H1 (cell line): ENCODE measurements around the gene UPK1B. TPM values are rescaled to one million over a fixed set of nuclear protein-coding genes. Genes with fewer than 3 reads are reported as not detected.

Source experiments
- CTCF ChIA-PET: fragments of 300-600 bp; sonication (Branson Sonifier 250); formaldehyde crosslinking; loops from one replicate; lab custom pipeline; 2021; ENCODE audit not compliant: partially characterized antibody; lab: Charles Lee
- POLR2A ChIA-PET: fragments of 300-600 bp; sonication (Branson Sonifier 250); formaldehyde crosslinking; loops from one replicate; lab custom pipeline; 2021; ENCODE audit warnings: inconsistent platforms; ENCODE audit not compliant: partially characterized antibody; lab: Charles Lee
- DNase-seq, 2 experiments: peaks; one replicate each; pipeline versions ENCODE4 v3.0.0 to v3.0.0-alpha.2; 2010 to 2022; ENCODE audit warnings: low spot score in 2 of 2, low read depth in 1 of 2, mixed read lengths in 1 of 2
- FAIRE-seq: peaks from 2 replicates; lab custom pipeline; 2011; peaks lifted over from hg19 to GRCh38; lab: Jason Lieb, UNC
- H2AFZ ChIP-seq: 2 replicates; pipeline ENCODE4 v1.8.1; 2012; ENCODE audit warnings: low read length, inconsistent platforms
- H2AK5ac ChIP-seq: 2 replicates; pipeline ENCODE4 v1.6.1; 2013; ENCODE audit warnings: low read depth, low read length
- H2BK120ac ChIP-seq: replicated peaks from 2 replicates; pipeline ENCODE3; 2013; ENCODE audit warnings: low read depth, low read length, inconsistent platforms
- H2BK12ac ChIP-seq: 2 replicates; pipeline ENCODE4 v1.6.1; 2013; ENCODE audit warnings: low read depth, low read length
- H2BK15ac ChIP-seq: 2 replicates; pipeline ENCODE4 v1.6.1; 2013; ENCODE audit warnings: low read length
- H2BK20ac ChIP-seq: 2 replicates; pipeline ENCODE4 v1.6.1; 2013; ENCODE audit warnings: low read length
- H2BK5ac ChIP-seq: 2 replicates; pipeline ENCODE4 v1.6.1; 2013; ENCODE audit warnings: low read depth, low read length
- H3K14ac ChIP-seq: 2 replicates; pipeline ENCODE4 v1.6.1; 2013; ENCODE audit warnings: inconsistent platforms; ENCODE audit not compliant: insufficient read length
- H3K18ac ChIP-seq: 2 replicates; pipeline ENCODE4 v1.6.1; 2013; ENCODE audit warnings: low read length; ENCODE audit errors: extremely low read depth
- H3K23ac ChIP-seq: 2 replicates; pipeline ENCODE4 v1.6.1; 2013; ENCODE audit warnings: inconsistent platforms; ENCODE audit not compliant: insufficient read length
- H3K23me2 ChIP-seq: 2 replicates; pipeline ENCODE4 v1.6.1; 2013; ENCODE audit warnings: low read depth, low read length
- H3K27ac ChIP-seq: 2 replicates; pipeline ENCODE4 v1.6.1; 2011; ENCODE audit warnings: low read depth, low read length, inconsistent platforms
- H3K27me3 ChIP-seq, 4 experiments: replicated peaks in 1 of 4; 1 replicate in 1 of 4; 2 replicates in 3 of 4; pipeline versions ENCODE4 v1.6.1 to v1.8.1; 2011 to 2013; ENCODE audit warnings: low read length in 3 of 4, mild to moderate bottlenecking in 3 of 4, inconsistent platforms in 2 of 4, mixed read lengths in 2 of 4, moderate library complexity in 1 of 4; ENCODE audit not compliant: control insufficient read depth in 3 of 4, insufficient read depth in 3 of 4; ENCODE audit errors: extremely low read depth in 1 of 4
- H3K36me3 ChIP-seq, 4 experiments: 2 replicates each; pipeline versions ENCODE4 v1.6.1 to v1.8.1; 2011 to 2013; ENCODE audit warnings: mild to moderate bottlenecking in 4 of 4, low read length in 3 of 4, moderate library complexity in 2 of 4, control low read depth in 1 of 4, inconsistent platforms in 1 of 4; ENCODE audit not compliant: insufficient read depth in 4 of 4, control insufficient read depth in 2 of 4
- H3K4ac ChIP-seq: replicated peaks from 2 replicates; pipeline ENCODE3; 2013; ENCODE audit warnings: low read length, low read depth, mixed read lengths, inconsistent platforms; ENCODE audit not compliant: insufficient read length
- H3K4me1 ChIP-seq, 4 experiments: replicated peaks in 1 of 4; 1 replicate in 1 of 4; 2 replicates in 3 of 4; pipeline versions ENCODE4 v1.6.1 to v1.8.1; 2011 to 2013; ENCODE audit warnings: low read length in 3 of 4, inconsistent platforms in 2 of 4, mixed read lengths in 1 of 4; ENCODE audit not compliant: insufficient read depth in 4 of 4, control insufficient read depth in 3 of 4
- H3K4me2 ChIP-seq, 2 experiments: 2 replicates each; pipeline versions ENCODE4 v1.6.1 to v1.8.1; 2011 to 2013; ENCODE audit warnings: low read depth in 2 of 2, low read length in 2 of 2, control low read depth in 1 of 2, inconsistent platforms in 1 of 2, mild to moderate bottlenecking in 1 of 2; ENCODE audit not compliant: insufficient read depth in 1 of 2
- H3K4me3 ChIP-seq, 4 experiments: fragments of 200-600, 300-600 bp in 1 of 4; sonication (generic), shearing (Covaris generic), sonication (Bioruptor Twin) in 1 of 4; 2 replicates each; pipeline versions ENCODE4 v1.5.1 to v1.8.1; 2011 to 2016; ENCODE audit warnings: low read length in 4 of 4, low read depth in 3 of 4, control low read depth in 2 of 4, inconsistent platforms in 2 of 4, mild to moderate bottlenecking in 2 of 4, mixed read lengths in 1 of 4, moderate library complexity in 1 of 4; ENCODE audit not compliant: insufficient read depth in 2 of 4; ENCODE audit errors: extremely low read depth in 1 of 4
- H3K56ac ChIP-seq: replicated peaks from 2 replicates; pipeline ENCODE3; 2013; ENCODE audit warnings: low read depth, mild to moderate bottlenecking, mixed read lengths, low read length, inconsistent platforms; ENCODE audit not compliant: insufficient read length
- H3K79me1 ChIP-seq: 2 replicates; pipeline ENCODE4 v1.6.1; 2013; ENCODE audit warnings: low read depth, low read length, control low read depth
- H3K79me2 ChIP-seq, 2 experiments: 2 replicates each; pipeline versions ENCODE4 v1.6.1 to v1.8.1; 2012 to 2013; ENCODE audit warnings: low read length in 2 of 2, mild to moderate bottlenecking in 2 of 2, inconsistent platforms in 1 of 2; ENCODE audit not compliant: insufficient read depth in 2 of 2, control insufficient read depth in 1 of 2
- H3K9ac ChIP-seq, 4 experiments: replicated peaks in 1 of 4; 1 replicate in 1 of 4; 2 replicates in 3 of 4; pipeline versions ENCODE4 v1.6.1 to v1.8.1; 2011 to 2013; ENCODE audit warnings: low read depth in 3 of 4, low read length in 3 of 4, control low read depth in 2 of 4, mild to moderate bottlenecking in 2 of 4, moderate library complexity in 2 of 4, inconsistent platforms in 1 of 4; ENCODE audit errors: extremely low read depth in 1 of 4
- H3K9me3 ChIP-seq, 2 experiments: 2 replicates each; pipeline versions ENCODE4 v1.6.1 to v1.8.1; 2012 to 2013; ENCODE audit warnings: mild to moderate bottlenecking in 2 of 2, moderate library complexity in 2 of 2, control low read depth in 1 of 2, inconsistent platforms in 1 of 2, low read depth in 1 of 2, low read length in 1 of 2, mixed read lengths in 1 of 2; ENCODE audit not compliant: insufficient read depth in 2 of 2
- H4K20me1 ChIP-seq, 2 experiments: replicated peaks in 1 of 2; 2 replicates each; pipeline versions ENCODE3 to v1.8.1; 2011 to 2013; ENCODE audit warnings: inconsistent platforms in 2 of 2, low read length in 2 of 2, mild to moderate bottlenecking in 1 of 2; ENCODE audit not compliant: insufficient read depth in 2 of 2, control insufficient read depth in 1 of 2
- H4K5ac ChIP-seq: 2 replicates; pipeline ENCODE4 v1.6.1; 2013; ENCODE audit warnings: low read length, low read depth, mixed read lengths, inconsistent platforms; ENCODE audit not compliant: insufficient read length
- H4K8ac ChIP-seq: 2 replicates; pipeline ENCODE4 v1.8.0; 2013; ENCODE audit warnings: mild to moderate bottlenecking, moderate library complexity, low read length, inconsistent platforms; ENCODE audit not compliant: insufficient read depth; ENCODE audit errors: extremely low read depth
- H4K91ac ChIP-seq: replicated peaks from 2 replicates; pipeline ENCODE3; 2013; ENCODE audit warnings: low read length, mixed read lengths, inconsistent platforms; ENCODE audit not compliant: insufficient read length
- ATF3 ChIP-seq: IDR thresholded peaks from 2 replicates; pipeline ENCODE4 v1.6.1; 2011; ENCODE audit warnings: low read depth, mild to moderate bottlenecking, low read length; ENCODE audit not compliant: insufficient read depth
- EP300 ChIP-seq, 2 experiments: IDR thresholded peaks; 1 replicate in 1 of 2; 2 replicates in 1 of 2; pipeline ENCODE4 v1.6.1; 2011 to 2012; ENCODE audit warnings: low read depth in 2 of 2, low read length in 2 of 2, mild to moderate bottlenecking in 2 of 2, borderline replicate concordance in 1 of 2, inconsistent platforms in 1 of 2, moderate library complexity in 1 of 2
- FOSL1 ChIP-seq: IDR thresholded peaks from 2 replicates; pipeline ENCODE4 v1.6.1; 2011; ENCODE audit warnings: mild to moderate bottlenecking, low read depth, low read length, moderate library complexity; ENCODE audit not compliant: insufficient read depth
- MAFK ChIP-seq: IDR thresholded peaks from 2 replicates; pipeline ENCODE4 v1.6.1; 2012; ENCODE audit warnings: low read depth, mild to moderate bottlenecking, improper control_type of control experiment, low read length
- POLR2A ChIP-seq, 2 experiments: IDR thresholded peaks; 1 replicate in 1 of 2; 2 replicates in 1 of 2; pipeline ENCODE4 v1.6.1; 2011; ENCODE audit warnings: low read depth in 2 of 2, low read length in 2 of 2, mild to moderate bottlenecking in 2 of 2; ENCODE audit errors: control extremely low read depth in 1 of 2
- RFX5 ChIP-seq: IDR thresholded peaks from 2 replicates; pipeline ENCODE4 v1.6.1; 2011; ENCODE audit warnings: low read depth, low read length, improper control_type of control experiment, borderline replicate concordance
- RNF2 ChIP-seq: fragments of 200-900, 300-1000 bp; sonication (generic); IDR thresholded peaks from 2 replicates; pipeline ENCODE4 v1.7.1; 2016; ENCODE audit warnings: borderline replicate concordance, low read depth, mild to moderate bottlenecking, antibody characterized with exemption, low read length; ENCODE audit not compliant: poor library complexity, severe bottlenecking; ENCODE audit errors: missing control alignments
- SIX5 ChIP-seq: IDR thresholded peaks from 2 replicates; pipeline ENCODE4 v1.6.1; 2011; ENCODE audit warnings: mild to moderate bottlenecking, low read depth, low read length
- SP1 ChIP-seq: IDR thresholded peaks from 2 replicates; pipeline ENCODE4 v1.6.1; 2011; ENCODE audit warnings: low read depth, low read length
- TAF7 ChIP-seq: optimal IDR thresholded peaks from 2 replicates; pipeline ENCODE3; 2011; ENCODE audit warnings: low read depth, mild to moderate bottlenecking, inconsistent platforms, low read length, moderate library complexity, borderline replicate concordance
- TCF12 ChIP-seq: IDR thresholded peaks from 2 replicates; pipeline ENCODE4 v1.6.1; 2011; ENCODE audit warnings: low read depth, mild to moderate bottlenecking, low read length
- YY1 ChIP-seq: IDR thresholded peaks from 2 replicates; pipeline ENCODE4 v1.6.1; 2011; ENCODE audit warnings: low read depth, mild to moderate bottlenecking, low read length
- polyA plus RNA-seq, 7 experiments: library from polyadenylated mRNA; depleted of rRNA in 3 of 7; stranded (reverse) in 5 of 7; unstranded in 2 of 7; fragments of >200 nt in 5 of 7; fragments of 200-250 nt in 2 of 7; gene quantifications; 1 replicate in 5 of 7; 2 replicates in 1 of 7; 4 replicates in 1 of 7; pipeline versions ENCODE4 v1.2.1 to v1.2.3, GENCODE V29; 2011 to 2013; ENCODE audit warnings: missing spikeins in 2 of 7, mixed read lengths in 2 of 7
- total RNA-seq: library from RNA; stranded (reverse); fragmentation: NEBNext Ultra II Directional; extraction: Animal tissue kit (Norgen Biotek cat#: 25700); gene quantifications from 2 replicates; pipeline ENCODE4 v1.2.1, GENCODE V29; 2021

Gene UPK1B
- total and polyA plus RNA-seq, 2 of the 8 experiments (the other 6 are each of a cell fraction or from before 2014, with no cell fraction given): 0.67 to 0.68 TPM

DNA sequence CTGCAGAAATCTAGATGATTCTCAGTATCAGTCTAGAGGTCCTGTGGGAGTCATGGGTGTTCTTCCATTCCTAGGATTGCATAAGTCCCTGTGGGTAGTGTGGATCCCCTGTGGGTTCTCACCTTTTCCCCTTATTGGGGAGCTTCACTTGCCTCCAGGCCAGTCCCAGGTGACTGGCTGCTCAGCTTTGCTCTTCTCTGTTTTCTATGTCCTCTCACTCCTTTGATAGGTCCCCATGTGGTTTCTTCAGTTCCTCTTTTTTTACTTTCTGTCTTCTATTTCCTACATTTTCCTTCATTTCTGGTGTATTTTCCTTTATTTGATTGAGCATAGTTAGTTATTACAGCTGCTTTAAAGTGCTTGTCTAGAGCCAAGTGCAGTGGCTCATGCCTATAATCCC, 16.5 kb upstream of the UPK1B start:
- H3K79me2 ChIP-seq: no peaks in the 10 kb centered on the region
- no peaks in the 10 kb centered on the region for H3K36me3 ChIP-seq
- DNase-seq (no peak), FAIRE-seq (no peak)
- H4K8ac ChIP-seq: no peak overlapping the region
- H3K27ac ChIP-seq: no peak overlapping the region
- no peak overlapping the region for H3K14ac ChIP-seq
- no peak overlapping the region for H3K23ac ChIP-seq
- no peak overlapping the region for H3K4me2 ChIP-seq
- ChIA-PET CTCF (interaction anchor here (0.8 to 3.6 kb wide), 3 partner anchors 10 to 275 kb away, joined by 3 to 19 read pairs (median 3); partner anchors contain the start of gene TEX55), POLR2A (no interaction called here)
- no peak overlapping the region for H4K91ac ChIP-seq
- no peak overlapping the region for H3K4me3 ChIP-seq
- no peaks in the 10 kb centered on the region for H3K4me1 ChIP-seq
- no peak overlapping the region for H2BK12ac ChIP-seq
- H2AFZ ChIP-seq: no peak overlapping the region
- H3K27me3 ChIP-seq: no peaks in the 10 kb centered on the region
- H3K9ac ChIP-seq: no peak overlapping the region
- H3K4ac ChIP-seq: no peak overlapping the region
- H3K18ac ChIP-seq: no peak overlapping the region
- H2AK5ac ChIP-seq: no peak overlapping the region
- no peak overlapping the region for H2BK20ac ChIP-seq
- H3K56ac ChIP-seq: no peak overlapping the region
- H2BK15ac ChIP-seq: no peak overlapping the region
- no peak overlapping the region for H2BK120ac ChIP-seq
- H4K20me1 ChIP-seq: no peaks in the 10 kb centered on the region
- H3K9me3 ChIP-seq: 0 out of 4 replicates have a peak, but pooled peaks cover 0 to 3% of the 10 kb centered on the region in 2 experiments
- H3K79me1 ChIP-seq: no peaks in the 10 kb centered on the region
- no peak for TF ChIP-seq POLR2A (IDR thresholded peaks at IDR 0.05; ENCODE audit: control extremely low read depth in 1 of 2, low read depth in 2 of 2, low read length in 2 of 2)
- no peak for TF ChIP-seq TCF12
- no peak for TF ChIP-seq TAF7
- TF ChIP-seq SIX5: no peak
- no peak for TF ChIP-seq MAFK
- no peak for TF ChIP-seq ATF3
- TF ChIP-seq RNF2: no peak
- no peak for TF ChIP-seq RFX5
- TF ChIP-seq SP1: no peak
- TF ChIP-seq YY1: no peak
- no peak for TF ChIP-seq EP300 (IDR thresholded peaks at IDR 0.05; ENCODE audit: borderline replicate concordance in 1 of 2, low read depth in 2 of 2, low read length in 2 of 2)
- TF ChIP-seq FOSL1: no peak
- no peaks in the 10 kb centered on the region for H3K23me2 ChIP-seq
- no peak overlapping the region for H2BK5ac ChIP-seq
- H4K5ac ChIP-seq: no peak overlapping the region
